ENCODE data around the gene CCDC88C. TPM values are rescaled to one million over a fixed set of nuclear protein-coding genes. Genes with fewer than 3 reads are reported as not detected.

The CCDC88C gene
- total RNA-seq, 1 donor from 2014 or later = 39.3 TPM

DNA sequence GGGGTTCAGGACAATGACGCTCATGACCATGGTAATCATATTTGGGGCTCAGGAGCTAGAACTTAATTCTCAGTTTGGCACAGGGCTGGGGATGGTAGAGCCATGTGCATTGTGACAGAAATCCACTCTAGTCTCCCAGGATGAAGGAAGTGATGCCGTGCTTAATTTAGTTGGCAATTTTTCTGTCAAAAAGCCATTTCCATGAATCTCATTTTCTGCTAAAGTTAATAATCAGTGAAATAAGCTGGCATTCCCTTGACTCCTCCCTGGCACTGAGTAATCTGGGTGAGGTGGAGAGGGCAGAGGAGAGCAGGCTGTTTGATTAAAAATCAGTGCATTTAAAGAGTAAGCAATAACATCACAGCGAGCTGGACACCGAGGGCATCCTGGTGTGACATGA lies 128.2 kb downstream of the CCDC88C start:
- Mint-ChIP-seq H3K9me3 (no peaks in the 10 kb centered on the region), H3K4me3 (no peak overlapping the region), H3K27me3 (no peaks in the 10 kb centered on the region), H3K27ac (no peak overlapping the region), H3K4me1 (ENCODE audit: unreplicated experiment) (peaks cover 10% of the 10 kb centered on the region), H3K36me3 (peaks cover 9% of the 10 kb centered on the region)
- DNase-seq (ENCODE audit: extremely low spot score, unreplicated experiment) = no peak
- TF ChIP-seq, protein P1, sequence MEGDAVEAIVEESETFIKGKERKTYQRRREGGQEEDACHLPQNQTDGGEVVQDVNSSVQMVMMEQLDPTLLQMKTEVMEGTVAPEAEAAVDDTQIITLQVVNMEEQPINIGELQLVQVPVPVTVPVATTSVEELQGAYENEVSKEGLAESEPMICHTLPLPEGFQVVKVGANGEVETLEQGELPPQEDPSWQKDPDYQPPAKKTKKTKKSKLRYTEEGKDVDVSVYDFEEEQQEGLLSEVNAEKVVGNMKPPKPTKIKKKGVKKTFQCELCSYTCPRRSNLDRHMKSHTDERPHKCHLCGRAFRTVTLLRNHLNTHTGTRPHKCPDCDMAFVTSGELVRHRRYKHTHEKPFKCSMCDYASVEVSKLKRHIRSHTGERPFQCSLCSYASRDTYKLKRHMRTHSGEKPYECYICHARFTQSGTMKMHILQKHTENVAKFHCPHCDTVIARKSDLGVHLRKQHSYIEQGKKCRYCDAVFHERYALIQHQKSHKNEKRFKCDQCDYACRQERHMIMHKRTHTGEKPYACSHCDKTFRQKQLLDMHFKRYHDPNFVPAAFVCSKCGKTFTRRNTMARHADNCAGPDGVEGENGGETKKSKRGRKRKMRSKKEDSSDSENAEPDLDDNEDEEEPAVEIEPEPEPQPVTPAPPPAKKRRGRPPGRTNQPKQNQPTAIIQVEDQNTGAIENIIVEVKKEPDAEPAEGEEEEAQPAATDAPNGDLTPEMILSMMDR (conservative IDR thresholded peaks at IDR 0.05) = no peak

DNA sequence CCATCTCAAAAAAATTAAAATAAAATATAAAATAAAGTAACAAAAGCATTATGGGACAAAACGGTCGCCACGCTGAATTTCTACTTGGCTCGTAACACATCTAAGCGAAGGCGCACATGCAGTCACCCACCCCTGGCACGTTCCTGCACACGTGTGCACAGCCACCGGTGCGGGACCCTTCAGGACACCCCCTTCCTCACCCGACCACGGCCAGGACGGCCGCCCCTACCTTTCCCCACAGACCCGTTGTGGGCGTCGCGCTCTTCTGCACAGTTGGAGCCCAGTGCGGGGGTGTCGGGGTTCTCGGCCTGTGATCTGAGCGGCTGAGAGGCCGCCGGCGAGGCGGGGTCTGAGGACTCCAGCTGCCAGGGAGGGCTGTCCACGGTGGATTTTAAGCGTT lies 128.7 kb downstream of the CCDC88C start:
- Mint-ChIP-seq H3K27ac (no peak overlapping the region), H3K4me1 (ENCODE audit: unreplicated experiment) (peaks cover 14% of the 10 kb centered on the region), H3K9me3 (no peaks in the 10 kb centered on the region), H3K27me3 (no peaks in the 10 kb centered on the region), H3K36me3 (peaks cover 9% of the 10 kb centered on the region), H3K4me3 (no peak overlapping the region)
- no peak for DNase-seq (ENCODE audit: extremely low spot score, unreplicated experiment)
- TF ChIP-seq, protein P1 (conservative IDR thresholded peaks at IDR 0.05) = no peak

DNA sequence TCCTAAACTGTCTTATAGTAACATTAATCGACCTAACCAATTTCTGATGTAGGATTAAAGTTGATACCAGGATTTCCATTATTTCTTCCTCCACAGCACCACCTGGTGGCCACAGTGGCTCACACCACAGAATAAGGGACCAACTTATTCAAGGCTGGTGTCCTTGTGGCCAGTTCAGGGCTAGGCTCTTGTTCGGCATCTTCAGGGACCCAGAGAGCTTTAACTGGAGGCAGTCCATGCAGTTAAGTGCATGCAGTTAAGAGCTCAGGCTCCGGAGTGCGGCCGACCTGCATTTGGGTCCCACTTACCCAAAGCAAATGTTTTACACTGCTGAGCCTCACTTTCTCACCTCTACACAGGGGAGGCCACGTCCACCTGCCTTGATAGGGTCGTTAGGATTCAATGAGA lies 131.1 kb downstream of the CCDC88C start:
- peaks cover 14% of the 10 kb centered on the region for H3K4me1 Mint-ChIP-seq (ENCODE audit: unreplicated experiment)
- DNase-seq (ENCODE audit: extremely low spot score, unreplicated experiment) = no peak
- no peaks in the 10 kb centered on the region for H3K27me3 Mint-ChIP-seq
- H3K27ac Mint-ChIP-seq = no peak overlapping the region
- peaks cover 7% of the 10 kb centered on the region for H3K36me3 Mint-ChIP-seq
- no peaks in the 10 kb centered on the region for H3K9me3 Mint-ChIP-seq
- TF ChIP-seq, protein P1 (conservative IDR thresholded peaks at IDR 0.05) = peak; percentile 97
- H3K4me3 Mint-ChIP-seq = no peak overlapping the region

DNA sequence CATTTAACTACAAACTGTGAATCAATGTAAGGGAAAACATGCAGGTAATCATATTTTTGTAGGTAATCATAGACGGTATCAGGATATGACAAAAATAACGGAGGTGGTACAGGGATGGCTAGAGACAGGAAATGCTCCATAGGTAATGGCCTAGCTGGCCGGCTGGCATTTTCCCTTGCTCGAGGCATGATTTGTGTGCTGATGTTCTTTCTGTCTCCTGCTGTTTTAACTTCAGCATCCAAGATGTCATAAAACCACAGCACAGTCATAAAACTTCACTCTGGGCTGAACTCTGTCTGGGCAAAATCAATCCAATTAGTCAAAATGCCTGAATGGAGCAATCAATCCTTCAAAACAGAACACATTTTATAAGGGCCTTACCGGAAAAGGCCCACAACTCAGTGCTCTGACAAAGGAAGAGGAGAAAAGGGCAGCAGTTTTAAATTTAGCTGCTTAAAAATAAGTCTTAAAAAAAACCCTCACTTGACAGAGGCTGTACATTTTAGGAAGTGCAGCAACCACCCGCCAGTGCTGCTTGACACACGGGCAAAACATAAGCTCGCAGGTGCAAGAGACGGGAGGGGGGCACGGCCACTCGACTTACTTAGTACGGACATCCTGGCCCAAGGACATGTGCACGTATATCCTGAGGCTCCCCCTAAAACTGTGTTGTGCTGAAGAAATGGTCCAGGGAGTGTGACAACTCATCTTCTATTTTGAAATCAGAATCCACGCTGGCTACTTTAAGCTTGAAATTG lies 132.7 kb downstream of the CCDC88C start:
- Mint-ChIP-seq H3K4me3 (no peak overlapping the region), H3K36me3 (peaks cover 7% of the 10 kb centered on the region), H3K27me3 (no peaks in the 10 kb centered on the region), H3K4me1 (ENCODE audit: unreplicated experiment) (peaks cover 14% of the 10 kb centered on the region), H3K27ac (no peak overlapping the region), H3K9me3 (no peaks in the 10 kb centered on the region)
- TF ChIP-seq, protein P1 (conservative IDR thresholded peaks at IDR 0.05) = no peak
- DNase-seq (ENCODE audit: extremely low spot score, unreplicated experiment) = no peak

DNA sequence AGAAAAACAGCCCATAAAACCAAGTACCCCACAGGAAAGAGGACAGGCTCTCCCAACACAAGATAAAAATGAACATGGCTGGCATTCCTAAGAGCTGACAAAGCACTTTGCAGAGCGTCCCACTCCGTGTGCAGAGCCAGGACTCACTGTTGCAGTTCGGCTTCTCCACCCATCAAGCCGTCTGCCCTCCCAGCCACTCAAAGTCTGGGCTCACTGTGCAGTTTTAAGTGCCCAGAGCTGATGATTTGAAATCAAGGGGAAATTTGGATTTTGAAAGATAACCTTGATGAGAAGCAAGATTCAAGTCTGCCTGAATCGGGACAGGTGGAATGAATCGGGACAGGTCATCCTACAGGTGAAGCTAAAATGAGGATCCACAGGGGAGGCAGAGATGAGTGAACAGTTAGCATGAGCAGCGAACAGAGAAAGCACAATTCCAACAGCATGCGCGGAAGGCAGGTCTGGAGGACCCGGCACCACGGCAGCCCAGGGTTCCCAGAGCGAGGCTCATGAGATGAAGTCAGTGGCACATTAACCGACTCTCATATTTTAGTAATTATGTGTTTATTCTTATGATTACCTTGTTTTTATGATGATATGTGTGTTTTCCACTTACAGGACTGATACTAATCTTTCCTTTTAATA lies 133.4 kb downstream of the CCDC88C start:
- TF ChIP-seq, protein P1 (conservative IDR thresholded peaks at IDR 0.05) = no peak
- H3K4me3 Mint-ChIP-seq = no peak overlapping the region
- DNase-seq (ENCODE audit: extremely low spot score, unreplicated experiment) = no peak
- no peaks in the 10 kb centered on the region for H3K27me3 Mint-ChIP-seq
- no peak overlapping the region for H3K27ac Mint-ChIP-seq
- H3K4me1 Mint-ChIP-seq (ENCODE audit: unreplicated experiment) = peaks cover 14% of the 10 kb centered on the region
- no peaks in the 10 kb centered on the region for H3K9me3 Mint-ChIP-seq
- H3K36me3 Mint-ChIP-seq = peaks cover 7% of the 10 kb centered on the region

All from type B pancreatic cell (in vitro differentiated cells).